Stomach (tissue), 9 donors: ENCODE measurements around the gene MAN2A1. TPM values are rescaled to one million over a fixed set of nuclear protein-coding genes. Genes with fewer than 3 reads are reported as not detected.

ENCODE experiments used
- DNase-seq, 2 donors: peaks; one replicate each; pipeline versions ENCODE4 v3.0.0 to v3.0.0-alpha.2; 2013 to 2019
- H3K27ac ChIP-seq, 5 donors: fragments of 200-600 bp in 4 of 5; sonication (generic) in 4 of 5; one replicate each; pipeline ENCODE4 v1.5.1; 2013 to 2019; ENCODE audit warnings: mild to moderate bottlenecking in 1 of 5, moderate library complexity in 1 of 5
- H3K27me3 ChIP-seq, 3 donors: fragments of 200-600 bp; sonication (generic); one replicate each; pipeline ENCODE4 v1.5.1; 2017 to 2019; ENCODE audit warnings: mixed run types in 1 of 3
- H3K36me3 ChIP-seq, 4 donors: fragments of 200-600 bp; sonication (generic); 1 replicate in 3 of 4; 2 replicates in 1 of 4; pipeline ENCODE4 v1.5.1; 2016 to 2019
- H3K4me1 ChIP-seq, 4 donors: fragments of 200-600 bp; sonication (generic); one replicate each; pipeline ENCODE4 v1.5.1; 2016 to 2019
- H3K4me3 ChIP-seq, 4 donors: fragments of 200-600 bp; sonication (generic) in 3 of 4; one replicate each; pipeline ENCODE4 v1.5.1; 2016 to 2019; ENCODE audit warnings: mild to moderate bottlenecking in 1 of 4
- H3K9me3 ChIP-seq, 4 donors: fragments of 200-600 bp; sonication (generic); one replicate each; pipeline ENCODE4 v1.5.1; 2016 to 2019
- CTCF ChIP-seq, 7 experiments: fragments of 450-650 bp in 4 of 7; fragments of 200-600 bp in 3 of 7; sonication (generic) in 3 of 7; IDR thresholded peaks; one replicate each; pipeline ENCODE4 v1.5.1; 2016 to 2019; ENCODE audit warnings: antibody characterized with exemption in 7 of 7, control low read depth in 2 of 7, mild to moderate bottlenecking in 1 of 7
- EP300 ChIP-seq: sonication (generic); formaldehyde crosslinking; IDR thresholded peaks from one replicate; pipeline ENCODE4 v1.6.1; 2017; ENCODE audit warnings: antibody characterized with exemption
- POLR2A ChIP-seq, 4 donors: fragments of 450-650 bp; IDR thresholded peaks; one replicate each; pipeline ENCODE4 v1.6.1; 2016; ENCODE audit warnings: antibody characterized with exemption in 4 of 4, control low read depth in 2 of 4, mild to moderate bottlenecking in 1 of 4, moderate library complexity in 1 of 4
- POLR2AphosphoS5 ChIP-seq, 3 donors: sonication (generic); formaldehyde crosslinking; IDR thresholded peaks; one replicate each; pipeline ENCODE4 v1.6.1; 2016; ENCODE audit warnings: antibody characterized with exemption in 3 of 3
- WGBS, 5 donors: extraction: QIAGEN DNeasy Blood & Tissue Kit in 3 of 5; methylation state at CpG; one replicate each; pipeline versions ENCODE4 v1.1.5 to v1.1.7; 2013 to 2018; 5-methylcytosine and 5-hydroxymethylcytosine counted together
- intact Hi-C: fragments of 100-400 bp; cut with DNase I; formaldehyde crosslinking; loops from one replicate; pipeline ENCODE4 v1.15.1; 2023; ENCODE audit warnings: low total_unique reads
- polyA plus RNA-seq, 3 donors: library from polyadenylated mRNA; stranded (reverse); fragments of 200-250 nt; gene quantifications; one replicate each; pipeline ENCODE4 v1.2.3, GENCODE V29; 2013
- total RNA-seq, 5 donors: library from RNA; depleted of rRNA; stranded (reverse); fragments of >200 nt; gene quantifications; one replicate each; pipeline versions ENCODE4 v1.1.0 to v1.2.3, GENCODE V29; 2014 to 2016
- donor health status: healthy with polysubstance abuse.
- donor health status: Bipolar disorder and iron deficiency.
- donor health status: healthy.

The MAN2A1 gene
- total and polyA plus RNA-seq, 8 donors = 6.1 to 136 (median 33.6) TPM

- 62 to 94% (median 88%) methylated on average over 3 of the region's 3 CpGs for WGBS, 5 donors
These were observed 63.6 kb downstream of the MAN2A1 start for GRCh38 chr5:109753279-109753678.

GRCh38 chr5:109754319-109754718, 64.6 kb downstream of the MAN2A1 start:
- Histone ChIP-seq H3K27ac (no peak overlapping the region), H3K4me3 (no peak overlapping the region), H3K4me1 (peaks cover 0 to 23% (median 6%) of the 10 kb centered on the region in 4 donors), H3K9me3 (no peaks in the 10 kb centered on the region), H3K36me3 (peaks cover 0 to 20% (median 12%) of the 10 kb centered on the region in 4 donors), H3K27me3 (no peaks in the 10 kb centered on the region)
- intact Hi-C loops = no loop called here
- TF ChIP-seq CTCF (IDR thresholded peaks at IDR 0.05) (no peak), POLR2A (IDR thresholded peaks at IDR 0.05) (no peak), EP300 (no peak), POLR2AphosphoS5 (IDR thresholded peaks at IDR 0.05) (no peak)
- DNase-seq = no peak

More at GRCh38 chr5:109753279-109753678, 63.6 kb downstream of the MAN2A1 start:
- Histone ChIP-seq H3K27ac (no peak overlapping the region), H3K36me3 (peaks cover 0 to 20% (median 12%) of the 10 kb centered on the region in 4 donors), H3K9me3 (no peaks in the 10 kb centered on the region), H3K27me3 (no peaks in the 10 kb centered on the region), H3K4me1 (peaks cover 0 to 21% (median 6%) of the 10 kb centered on the region in 4 donors), H3K4me3 (no peak overlapping the region)
- no peak for TF ChIP-seq CTCF (IDR thresholded peaks at IDR 0.05)
- no peak for TF ChIP-seq POLR2A (IDR thresholded peaks at IDR 0.05)
- no peak for TF ChIP-seq POLR2AphosphoS5 (IDR thresholded peaks at IDR 0.05)
- no peak for TF ChIP-seq EP300
- no peak for DNase-seq
- intact Hi-C loops = no loop called here

- no peak overlapping the region for H3K4me3 ChIP-seq
- H3K27ac ChIP-seq = no peak overlapping the region
- peaks cover 0 to 20% (median 16%) of the 10 kb centered on the region in 4 donors for H3K36me3 ChIP-seq
- TF ChIP-seq POLR2AphosphoS5 (IDR thresholded peaks at IDR 0.05) (no peak), CTCF (IDR thresholded peaks at IDR 0.05) (no peak), EP300 (no peak), POLR2A (IDR thresholded peaks at IDR 0.05) (no peak)
- no peaks in the 10 kb centered on the region for H3K9me3 ChIP-seq
- intact Hi-C loops = no loop called here
- H3K4me1 ChIP-seq = peaks cover 0 to 30% (median 6%) of the 10 kb centered on the region in 4 donors
- no peak for DNase-seq
- 47 to 65% (median 48%) methylated on average over 2 of the region's 2 CpGs for WGBS, 5 donors
- H3K27me3 ChIP-seq = no peaks in the 10 kb centered on the region
These were observed 66.0 kb downstream of the MAN2A1 start for GRCh38 chr5:109755761-109756160.

- Histone ChIP-seq H3K27ac (no peak overlapping the region), H3K9me3 (no peaks in the 10 kb centered on the region), H3K27me3 (no peaks in the 10 kb centered on the region), H3K36me3 (peaks cover 0 to 20% (median 16%) of the 10 kb centered on the region in 4 donors), H3K4me3 (no peak overlapping the region), H3K4me1 (peaks cover 0 to 30% (median 6%) of the 10 kb centered on the region in 4 donors)
- no peak for DNase-seq
- intact Hi-C loops = no loop called here
- TF ChIP-seq POLR2A (IDR thresholded peaks at IDR 0.05) = no peak
- TF ChIP-seq EP300 = no peak
- TF ChIP-seq POLR2AphosphoS5 (IDR thresholded peaks at IDR 0.05) = no peak
- 62 to 78% (median 71%) methylated on average over 6 of the region's 6 CpGs for WGBS, 5 donors
These were observed 66.9 kb downstream of the MAN2A1 start for GRCh38 chr5:109756543-109757185.

- TF ChIP-seq POLR2AphosphoS5 (IDR thresholded peaks at IDR 0.05) (no peak), CTCF (IDR thresholded peaks at IDR 0.05) (no peak), POLR2A (IDR thresholded peaks at IDR 0.05) (no peak), EP300 (no peak)
- H3K27ac ChIP-seq = no peak overlapping the region
- no peak overlapping the region for H3K4me3 ChIP-seq
- no peaks in the 10 kb centered on the region for H3K27me3 ChIP-seq
- no peaks in the 10 kb centered on the region for H3K9me3 ChIP-seq
- intact Hi-C loops = no loop called here
- H3K4me1 ChIP-seq = peaks cover 0 to 30% (median 6%) of the 10 kb centered on the region in 4 donors
- DNase-seq = no peak
- H3K36me3 ChIP-seq = peaks cover 0 to 23% (median 19%) of the 10 kb centered on the region in 4 donors
These were observed 67.8 kb downstream of the MAN2A1 start for GRCh38 chr5:109757490-109757889.
